Stimulated activated CD8-positive, alpha-beta memory T cell treated with anti-CD3 and anti-CD28 coated beads, Interleukin-15, amount 100 ng/mL, for 24 hours (primary cell): ENCODE measurements around the gene CHID1.

ENCODE experiments used
- DNase-seq: peaks from one replicate; pipeline ENCODE4 v3.0.0-alpha.2; 2020; ENCODE audit warnings: low read depth

Gene CHID1

GRCh38 chr11:933142-933851 is 22.7 kb upstream of the CHID1 start:
- no peak for DNase-seq

GRCh38 chr11:932435-932834 is 21.8 kb upstream of the CHID1 start:
- DNase-seq = no peak

- DNase-seq = no peak
Measured at GRCh38 chr11:931385-931784, 20.8 kb upstream of the CHID1 start.

- no peak for DNase-seq
Measured at GRCh38 chr11:929405-929804, 18.8 kb upstream of the CHID1 start.

GRCh38 chr11:928786-929185 is 18.2 kb upstream of the CHID1 start:
- no peak for DNase-seq

- no peak for DNase-seq
Measured at GRCh38 chr11:927871-928270, 17.3 kb upstream of the CHID1 start.

GRCh38 chr11:926341-926916 is 15.8 kb upstream of the CHID1 start:
- DNase-seq = no peak

- DNase-seq = peak; percentile 94
Measured at GRCh38 chr11:925496-926301, 15.1 kb upstream of the CHID1 start, which contains the start of gene AP2A2. Gene AP2A2 (plus strand): TSS chr11:925870. CDS start chr11:926022, 152 bp downstream.

- DNase-seq = no peak
Measured at GRCh38 chr11:925158-925495, 14.5 kb upstream of the CHID1 start.

- no peak for DNase-seq
Measured at GRCh38 chr11:924406-925157, 14.0 kb upstream of the CHID1 start.

- no peak for DNase-seq
Measured at GRCh38 chr11:923691-924405, 13.2 kb upstream of the CHID1 start.

- no peak for DNase-seq
Measured at GRCh38 chr11:921921-922678, 11.5 kb upstream of the CHID1 start.

GRCh38 chr11:917426-917825 is 6.8 kb upstream of the CHID1 start:
- no peak for DNase-seq

GRCh38 chr11:914747-915501 is 4.3 kb upstream of the CHID1 start:
- no peak for DNase-seq

GRCh38 chr11:914204-914603 is 3.6 kb upstream of the CHID1 start:
- no peak for DNase-seq

- no peak for DNase-seq
Measured at GRCh38 chr11:913043-913442, 2.4 kb upstream of the CHID1 start.

- no peak for DNase-seq
Measured at GRCh38 chr11:912266-912665, 1.7 kb upstream of the CHID1 start.

GRCh38 chr11:911890-912219 is 1.2 kb upstream of the CHID1 start:
- DNase-seq = no peak

- DNase-seq = peak; percentile 26
Measured at GRCh38 chr11:911031-911889, 650 bp upstream of the CHID1 start.
